NCI-H524 (cell line): ENCODE data around the gene TIMM23.
"Not testable (repeated sequence)": the region's sequence is repeated elsewhere in the genome, so short reads cannot be mapped to it uniquely, and the experiment has no call there.

Source experiments
- DNase-seq, 2 experiments: peaks; one replicate each; lab custom pipeline; 2025; lab: John Stamatoyannopoulos, UW

Gene TIMM23, protein sequence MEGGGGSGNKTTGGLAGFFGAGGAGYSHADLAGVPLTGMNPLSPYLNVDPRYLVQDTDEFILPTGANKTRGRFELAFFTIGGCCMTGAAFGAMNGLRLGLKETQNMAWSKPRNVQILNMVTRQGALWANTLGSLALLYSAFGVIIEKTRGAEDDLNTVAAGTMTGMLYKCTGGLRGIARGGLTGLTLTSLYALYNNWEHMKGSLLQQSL

GRCh38 chr10:45972106-45972812, at the start of gene TIMM23:
TIMM23 (plus strand) TSS chr10:45972489; CDS start chr10:45972625, 136 bp downstream.
- DNase-seq: peak; percentile 0 to 50

GRCh38 chr10:45926790-45927189, 45.5 kb upstream of the TIMM23 start:
- DNase-seq: not testable (repeated sequence)

DNA sequence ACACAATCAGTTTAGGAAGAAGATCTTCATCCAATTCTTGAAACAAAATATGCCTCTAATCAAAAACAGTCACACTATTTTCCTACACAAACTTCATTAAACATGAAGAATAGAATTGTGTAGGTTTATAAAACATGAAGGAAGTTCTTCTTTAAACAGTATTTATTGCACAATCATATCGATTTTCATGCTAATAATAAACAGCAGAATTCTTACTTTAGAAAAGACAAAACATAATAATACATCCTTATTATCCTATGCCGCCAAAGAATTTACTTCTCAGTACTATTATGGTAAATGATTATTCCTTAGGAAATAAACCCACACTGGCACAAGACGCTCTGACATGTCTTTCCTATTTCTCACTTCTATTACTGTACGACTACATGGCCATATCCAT, 41.0 kb upstream of the TIMM23 start:
- DNase-seq: not testable (repeated sequence)

DNA sequence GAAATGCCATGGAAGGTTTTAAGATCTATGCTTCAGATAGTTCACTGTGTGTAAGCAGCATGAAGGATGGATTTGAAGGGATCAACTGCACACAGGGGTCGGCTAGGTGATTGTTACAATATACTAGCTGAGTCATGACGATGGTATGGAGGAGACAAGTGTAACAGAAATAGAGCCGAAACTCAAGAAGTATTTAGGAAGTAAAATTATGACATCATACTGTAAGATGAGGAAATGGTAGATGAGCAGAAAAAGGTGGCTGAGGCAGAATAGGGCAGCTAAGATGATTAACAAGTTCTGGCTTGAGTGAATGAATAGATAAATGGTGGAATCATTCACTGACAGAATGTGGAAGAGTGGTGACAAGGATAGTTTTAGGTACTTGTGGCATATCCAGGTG, 37.5 kb upstream of the TIMM23 start:
- DNase-seq: not testable (repeated sequence)

GRCh38 chr10:45939176-45939697, 33.1 kb upstream of the TIMM23 start:
- DNase-seq: not testable (repeated sequence)

DNA sequence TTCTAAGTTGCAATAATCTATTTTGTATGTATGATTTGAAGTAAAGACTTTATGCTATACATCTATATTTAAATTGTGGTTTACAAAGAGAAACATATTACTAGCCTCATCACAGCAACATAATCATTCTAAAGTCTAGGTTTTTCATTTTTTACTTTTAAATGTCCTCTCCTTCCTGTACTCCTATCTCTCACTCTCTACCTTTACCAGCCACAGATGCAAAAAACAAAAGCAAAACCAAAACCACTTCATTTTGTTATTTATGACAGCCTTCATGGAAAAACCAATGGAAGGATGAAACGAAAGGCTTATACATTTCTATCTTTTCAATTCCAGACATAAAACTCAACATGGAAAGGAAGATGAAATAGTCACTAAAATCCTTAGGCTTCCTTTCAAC, 31.1 kb upstream of the TIMM23 start:
- DNase-seq: not testable (repeated sequence)

GRCh38 chr10:45945476-45945875, 26.8 kb upstream of the TIMM23 start:
- DNase-seq: not testable (repeated sequence)

DNA sequence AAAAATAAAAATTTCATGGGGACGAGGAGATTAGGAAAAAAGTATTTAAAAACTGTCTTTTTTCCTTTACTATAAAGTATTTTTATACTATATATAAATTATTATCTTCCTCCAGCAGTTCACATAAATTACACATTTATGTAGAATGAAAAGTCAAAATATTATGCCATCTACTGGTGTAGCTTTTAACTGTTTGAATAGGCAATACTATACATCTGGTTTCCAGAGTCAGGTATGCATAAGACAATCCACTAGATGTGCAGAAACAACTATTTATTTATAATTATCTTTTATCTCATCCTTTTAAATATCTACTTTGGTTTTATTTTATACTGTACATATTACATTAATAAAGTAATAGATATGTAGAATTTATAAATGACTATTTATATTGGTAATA, 24.9 kb upstream of the TIMM23 start:
- not testable (repeated sequence) for DNase-seq

GRCh38 chr10:45948801-45949200, 23.5 kb upstream of the TIMM23 start:
- not testable (repeated sequence) for DNase-seq

GRCh38 chr10:45954367-45954766, 17.9 kb upstream of the TIMM23 start:
- DNase-seq: not testable (repeated sequence)

DNA sequence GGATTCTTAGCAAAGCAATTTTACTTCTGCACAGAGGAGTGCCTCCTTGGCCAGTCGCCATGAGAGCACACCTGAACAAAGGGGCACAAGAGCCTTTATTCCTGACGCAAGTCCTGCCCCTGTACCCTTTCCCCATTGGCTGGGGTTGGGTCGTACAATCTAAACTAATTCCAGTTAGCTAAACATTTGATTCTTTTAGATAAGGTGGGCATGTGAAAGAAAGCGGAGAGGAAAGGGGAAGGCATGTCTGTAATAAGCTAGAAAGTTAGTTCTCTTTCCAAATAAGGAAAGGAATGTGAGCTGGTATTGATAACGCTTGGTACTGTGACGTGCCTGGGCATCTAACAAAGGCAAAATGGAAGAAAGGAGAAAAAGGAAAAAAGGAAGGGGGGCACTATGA, 15.7 kb upstream of the TIMM23 start:
- DNase-seq: not testable (repeated sequence)

DNA sequence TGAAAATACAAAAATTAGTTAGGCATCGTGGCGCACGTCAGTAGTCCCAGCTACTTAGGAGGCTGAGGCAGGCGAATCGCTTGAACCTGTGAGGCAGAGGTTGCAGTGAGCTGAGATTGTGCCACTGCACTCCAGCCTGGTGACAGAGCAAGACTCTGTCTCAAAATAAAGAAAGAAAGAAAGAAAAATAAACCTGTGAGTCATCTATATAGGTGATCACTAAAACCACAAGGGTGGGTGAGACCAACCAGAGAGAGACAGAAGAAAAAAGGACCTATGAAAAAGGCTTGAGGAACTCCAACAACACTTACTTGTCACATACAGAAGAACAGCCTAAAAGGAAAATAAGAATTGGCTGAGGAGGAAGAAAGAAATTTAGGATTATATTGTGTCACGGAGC, 14.4 kb upstream of the TIMM23 start:
- DNase-seq: not testable (repeated sequence)

DNA sequence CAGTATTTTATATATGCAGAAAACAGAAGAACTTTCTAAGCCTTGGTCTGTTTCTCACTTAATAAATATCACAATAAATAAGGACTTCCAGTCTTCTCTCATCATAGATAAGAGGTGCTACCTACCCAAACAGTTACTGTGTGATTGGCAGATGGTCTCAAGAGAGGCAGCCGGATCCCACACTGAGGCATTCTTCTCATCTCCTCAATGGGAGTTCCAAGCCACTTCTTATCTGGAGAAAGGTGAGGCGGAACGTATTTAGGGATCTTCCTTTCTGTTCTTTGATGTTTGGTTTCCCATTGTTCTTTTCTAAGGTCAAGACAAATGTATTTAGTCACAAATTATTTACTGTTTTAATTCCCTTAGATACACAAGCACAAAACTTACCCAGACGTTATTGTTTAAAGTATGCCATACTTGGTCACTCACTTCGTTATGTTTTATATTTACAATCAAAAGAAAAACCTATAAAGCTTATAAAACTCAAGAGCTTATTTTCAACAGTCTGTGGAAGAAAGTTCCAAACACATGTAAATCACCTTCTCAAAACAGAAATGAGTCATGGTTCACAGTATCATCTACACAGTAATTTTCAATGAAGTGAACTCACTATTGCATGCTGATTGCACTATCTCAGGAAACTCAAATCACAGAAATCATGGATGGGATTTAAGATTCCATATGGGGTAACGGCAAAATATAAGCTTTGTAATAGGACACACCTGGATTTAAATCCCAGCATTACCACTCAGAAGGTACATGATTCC, 9.4 kb upstream of the TIMM23 start:
- not testable (repeated sequence) for DNase-seq

- DNase-seq: not testable (repeated sequence)
These were observed 1.3 kb upstream of the TIMM23 start for GRCh38 chr10:45971019-45971418.

- not testable (repeated sequence) for DNase-seq
These were observed 565 bp upstream of the TIMM23 start for GRCh38 chr10:45971742-45972105.

- not testable (repeated sequence) for DNase-seq
These were observed 502 bp downstream of the TIMM23 start for GRCh38 chr10:45972813-45973169.

GRCh38 chr10:45974041-45974440, 1.8 kb downstream of the TIMM23 start:
- not testable (repeated sequence) for DNase-seq

DNA sequence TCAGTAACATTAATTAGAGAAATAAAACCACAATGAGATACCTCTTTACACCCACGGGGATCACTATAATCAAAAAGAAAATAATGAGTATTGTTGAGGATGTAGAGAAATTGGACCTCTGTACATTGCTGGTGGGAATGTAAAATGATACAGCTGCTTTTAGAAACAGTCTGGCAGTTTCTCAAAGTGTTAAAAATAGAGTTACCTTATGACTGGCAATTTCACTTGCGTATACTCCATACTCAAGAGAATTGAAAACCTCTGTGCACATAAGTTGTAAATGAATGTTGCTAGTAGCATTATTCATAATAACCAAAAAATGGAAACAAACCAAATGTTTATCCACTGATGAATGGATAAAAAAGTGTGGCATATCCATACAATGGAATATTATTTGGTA, 6.3 kb downstream of the TIMM23 start:
- not testable (repeated sequence) for DNase-seq

- DNase-seq: not testable (repeated sequence)
These were observed 9.1 kb downstream of the TIMM23 start for GRCh38 chr10:45981367-45981766.

DNA sequence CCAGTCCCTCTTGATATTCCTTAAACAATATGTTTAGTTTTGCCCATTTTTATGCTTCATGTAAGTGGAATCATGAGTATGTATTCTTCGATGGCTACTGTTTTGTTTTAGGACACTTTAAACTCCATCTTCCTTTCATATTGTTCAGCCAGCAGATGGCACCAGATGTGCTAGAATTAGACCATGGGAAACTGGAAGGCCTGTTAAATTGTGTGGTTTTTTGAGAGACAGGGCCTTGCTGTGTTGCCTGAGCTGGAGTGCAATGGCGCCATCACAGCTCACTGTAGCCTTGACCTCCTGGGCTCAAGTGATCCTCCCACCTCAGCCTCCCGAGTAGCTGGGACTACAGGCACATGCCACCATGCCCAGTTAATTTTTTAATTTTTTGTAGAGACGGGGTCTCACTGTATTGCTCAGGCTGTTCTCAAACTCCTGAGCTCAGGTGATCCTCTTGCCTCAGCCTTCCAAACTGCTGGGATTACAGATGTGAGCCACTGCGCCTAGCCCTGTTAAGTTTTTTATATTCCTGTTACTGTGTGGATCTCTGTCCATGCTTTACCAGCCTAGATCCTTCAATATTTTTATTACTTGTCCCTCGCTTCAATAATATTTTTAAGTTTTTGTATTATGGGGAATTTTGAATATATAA, 11.4 kb downstream of the TIMM23 start:
- DNase-seq: peak; percentile 0 to 20

DNA sequence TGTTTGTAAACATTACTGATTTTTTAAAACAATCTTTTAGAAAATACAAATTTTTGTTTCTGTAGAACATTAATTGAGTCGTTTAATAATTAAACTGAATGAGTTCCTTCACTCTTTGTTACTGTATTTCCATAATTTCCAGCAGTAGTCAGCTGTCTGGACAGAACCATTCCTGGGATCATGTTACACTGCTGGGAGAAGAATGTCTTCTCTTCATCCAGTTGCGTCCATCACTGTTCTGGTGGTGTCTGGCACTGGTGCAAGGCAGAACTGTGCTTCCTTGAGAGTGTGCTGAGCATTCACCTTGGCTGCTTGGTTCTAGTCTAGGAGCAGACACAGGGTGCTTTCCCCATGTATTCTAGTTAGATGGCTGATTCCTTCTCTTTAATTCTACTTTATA, 12.2 kb downstream of the TIMM23 start:
- not testable (repeated sequence) for DNase-seq

DNA sequence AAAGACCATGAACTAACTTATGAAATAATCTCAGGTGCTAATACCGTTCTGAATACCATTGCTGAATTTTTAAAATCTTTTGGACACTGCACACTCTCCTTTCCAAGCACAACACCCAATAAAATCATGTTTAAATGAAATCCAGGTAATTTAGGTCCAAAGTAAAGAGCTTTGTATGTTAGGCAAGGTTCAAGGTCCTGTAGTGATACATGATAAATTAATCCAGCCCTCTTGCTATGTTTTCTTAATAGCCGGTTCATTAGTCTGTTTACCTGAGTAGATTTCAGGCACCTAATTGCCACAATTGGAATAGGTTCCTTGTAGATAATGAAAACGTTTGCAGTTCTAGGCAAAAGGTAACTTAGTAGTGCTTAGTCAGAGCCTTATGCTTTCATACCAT, 13.3 kb downstream of the TIMM23 start:
- DNase-seq: not testable (repeated sequence)
